Measurements from ENCODE around the gene PCDHGB2.
"Not testable (repeated sequence)": the region's sequence is repeated elsewhere in the genome, so short reads cannot be mapped to it uniquely, and the experiment has no call there.

PCDHGB2 gene

DNA sequence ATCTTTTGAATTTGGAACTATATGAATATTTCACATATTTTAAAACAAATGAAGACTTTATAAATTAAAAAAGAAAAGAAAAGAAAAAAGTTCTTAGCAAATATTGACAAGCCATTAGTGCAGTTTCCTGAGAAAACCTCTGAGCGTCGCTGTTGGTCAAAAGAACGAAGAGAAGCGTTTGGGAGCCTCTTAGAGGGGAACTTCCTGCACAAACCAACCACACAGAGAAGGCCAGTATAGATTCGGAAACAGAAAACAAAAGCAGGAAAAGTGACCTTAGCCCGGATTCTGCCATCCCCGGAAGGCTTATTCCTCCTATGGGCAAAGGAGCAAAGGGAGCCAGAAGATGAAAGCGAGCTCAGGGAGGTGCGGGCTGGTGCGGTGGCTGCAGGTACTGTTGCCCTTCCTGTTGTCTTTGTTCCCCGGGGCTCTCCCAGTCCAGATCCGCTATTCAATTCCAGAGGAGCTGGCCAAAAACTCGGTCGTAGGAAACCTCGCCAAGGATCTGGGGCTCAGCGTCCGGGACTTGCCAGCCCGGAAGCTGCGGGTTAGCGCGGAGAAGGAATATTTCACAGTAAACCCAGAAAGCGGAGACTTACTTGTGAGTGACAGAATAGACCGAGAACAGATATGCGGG lies at the start of gene PCDHGB2:
Gene PCDHGB2 (plus strand): TSS at position 205 of the 637 bp plus-strand sequence. CDS start 142 bp downstream, at position 347.
- DNase-seq (ENCODE audit: low read depth), result peak; percentile 49
- TF ChIP-seq CTCF (IDR thresholded peaks at IDR 0.05; ENCODE audit: low read depth, low read length, missing control alignments), result peak; percentile 66
- peak within 1 kb of the TSS; percentile 54 for H3K4me3 ChIP-seq (ENCODE audit: low read depth, low read length)

GRCh38 chr5:141313711-141314110 lies 46.1 kb upstream of the PCDHGB2 start:
- H3K4me3 ChIP-seq (ENCODE audit: low read depth, low read length), result no peak overlapping the region
- TF ChIP-seq CTCF (IDR thresholded peaks at IDR 0.05; ENCODE audit: low read depth, low read length, missing control alignments), result no peak
- no peak for DNase-seq (ENCODE audit: low read depth)

GRCh38 chr5:141316963-141317362 lies 42.8 kb upstream of the PCDHGB2 start:
- not testable (repeated sequence) for H3K4me3 ChIP-seq (ENCODE audit: low read depth, low read length); DNase-seq (ENCODE audit: low read depth)

- no peak for TF ChIP-seq CTCF (IDR thresholded peaks at IDR 0.05; ENCODE audit: low read depth, low read length, missing control alignments)
- H3K4me3 ChIP-seq (ENCODE audit: low read depth, low read length), result no peak overlapping the region; the same call in 1 of the 2 replicates
- no peak for DNase-seq (ENCODE audit: low read depth)
These were observed 40.6 kb upstream of the PCDHGB2 start for GRCh38 chr5:141319202-141319601.

DNA sequence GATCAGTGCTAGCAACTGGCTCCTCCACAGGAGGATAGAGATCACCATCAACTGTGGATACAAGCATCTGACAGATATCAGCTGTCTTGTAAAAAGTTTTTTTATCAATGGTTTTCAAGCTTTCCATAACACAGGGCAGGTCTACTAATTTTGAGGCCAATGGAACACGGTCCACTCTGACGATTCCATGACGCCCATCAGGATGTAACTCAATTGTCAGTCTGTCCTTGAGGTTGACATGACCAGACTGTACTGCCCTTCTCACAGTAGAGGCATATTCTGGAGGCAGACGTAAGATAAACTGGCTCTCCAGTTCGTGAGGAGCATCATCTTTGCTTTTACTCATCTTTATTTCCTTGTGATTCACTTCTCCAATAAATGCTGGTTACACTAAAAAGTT lies 40.1 kb upstream of the PCDHGB2 start:
- TF ChIP-seq CTCF (IDR thresholded peaks at IDR 0.05; ENCODE audit: low read depth, low read length, missing control alignments), result no peak
- peak overlapping the region; percentile 85 for H3K4me3 ChIP-seq (ENCODE audit: low read depth, low read length)
- no peak for DNase-seq (ENCODE audit: low read depth)

GRCh38 chr5:141320225-141321169 lies 39.3 kb upstream of the PCDHGB2 start, which contains the start of gene TAF7:
TAF7 (minus strand) TSS chr5:141320784; CDS start chr5:141320044, 740 bp downstream.
- TF ChIP-seq CTCF (IDR thresholded peaks at IDR 0.05; ENCODE audit: low read depth, low read length, missing control alignments), result peak; percentile 81
- DNase-seq (ENCODE audit: low read depth), result peak; percentile 89
- peak within 1 kb of the TSS; percentile 85 for H3K4me3 ChIP-seq (ENCODE audit: low read depth, low read length)

DNA sequence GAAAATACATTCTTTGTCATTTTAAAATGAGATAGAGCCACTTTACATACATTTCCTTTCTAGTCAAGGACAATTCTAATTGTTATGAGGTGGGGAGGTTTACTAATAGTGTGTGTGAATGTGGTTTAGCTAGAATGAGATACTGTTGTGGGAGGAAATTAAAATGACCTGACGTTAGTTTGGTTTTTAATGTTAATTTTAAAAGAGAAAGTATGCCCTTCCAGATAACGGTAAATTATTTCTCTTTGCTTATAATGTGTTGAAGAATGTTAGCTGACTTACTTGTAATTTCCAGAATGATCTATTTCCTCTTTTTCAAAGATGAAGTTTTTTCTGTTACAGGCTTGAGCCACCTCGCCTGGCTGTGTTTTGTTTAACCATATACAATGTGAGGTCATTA lies 37.5 kb upstream of the PCDHGB2 start:
- DNase-seq (ENCODE audit: low read depth), result no peak
- no peak overlapping the region for H3K4me3 ChIP-seq (ENCODE audit: low read depth, low read length)
- TF ChIP-seq CTCF (IDR thresholded peaks at IDR 0.05; ENCODE audit: low read depth, low read length, missing control alignments), result no peak
